Tibial nerve (tissue), 4 donors: ENCODE results near the gene KCNAB2.

Source experiments
- EP300 ChIP-seq, 2 donors: sonication (generic); formaldehyde crosslinking; IDR thresholded peaks; one replicate each; pipeline ENCODE4 v1.6.1; 2017; ENCODE audit warnings: antibody characterized with exemption in 2 of 2, mild to moderate bottlenecking in 1 of 2
- POLR2A ChIP-seq, 2 donors: fragments of 450-650 bp; IDR thresholded peaks; one replicate each; pipeline ENCODE4 v1.6.1; 2017; ENCODE audit warnings: antibody characterized with exemption in 2 of 2, mild to moderate bottlenecking in 2 of 2, moderate library complexity in 2 of 2
- TF ChIP-seq, protein P1 (sequence below), 5 experiments: fragments of 200-600 bp in 3 of 5; fragments of 450-650 bp in 2 of 5; sonication (generic) in 3 of 5; IDR thresholded peaks; one replicate each; pipeline ENCODE4 v1.5.1; 2016 to 2019; ENCODE audit warnings: antibody characterized with exemption in 5 of 5, mild to moderate bottlenecking in 3 of 5, moderate library complexity in 2 of 5

DNA sequence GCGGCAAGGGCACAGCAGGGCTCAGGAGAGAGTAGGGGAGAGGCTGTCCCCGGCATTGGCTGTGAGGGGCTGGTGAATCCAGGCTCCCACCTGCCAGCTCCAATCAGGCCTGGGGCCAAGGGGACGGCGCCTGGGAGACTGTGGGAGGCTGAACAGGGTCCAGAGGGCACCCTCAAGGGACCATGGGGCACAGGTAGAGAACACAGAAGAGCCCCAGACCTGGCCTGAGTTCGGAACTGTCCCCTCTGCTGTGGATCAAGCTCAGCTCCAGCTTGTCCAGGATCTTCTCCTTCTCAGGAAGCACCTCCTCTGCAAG lies 67.0 kb downstream of the KCNAB2 start:
- TF ChIP-seq, protein P1, sequence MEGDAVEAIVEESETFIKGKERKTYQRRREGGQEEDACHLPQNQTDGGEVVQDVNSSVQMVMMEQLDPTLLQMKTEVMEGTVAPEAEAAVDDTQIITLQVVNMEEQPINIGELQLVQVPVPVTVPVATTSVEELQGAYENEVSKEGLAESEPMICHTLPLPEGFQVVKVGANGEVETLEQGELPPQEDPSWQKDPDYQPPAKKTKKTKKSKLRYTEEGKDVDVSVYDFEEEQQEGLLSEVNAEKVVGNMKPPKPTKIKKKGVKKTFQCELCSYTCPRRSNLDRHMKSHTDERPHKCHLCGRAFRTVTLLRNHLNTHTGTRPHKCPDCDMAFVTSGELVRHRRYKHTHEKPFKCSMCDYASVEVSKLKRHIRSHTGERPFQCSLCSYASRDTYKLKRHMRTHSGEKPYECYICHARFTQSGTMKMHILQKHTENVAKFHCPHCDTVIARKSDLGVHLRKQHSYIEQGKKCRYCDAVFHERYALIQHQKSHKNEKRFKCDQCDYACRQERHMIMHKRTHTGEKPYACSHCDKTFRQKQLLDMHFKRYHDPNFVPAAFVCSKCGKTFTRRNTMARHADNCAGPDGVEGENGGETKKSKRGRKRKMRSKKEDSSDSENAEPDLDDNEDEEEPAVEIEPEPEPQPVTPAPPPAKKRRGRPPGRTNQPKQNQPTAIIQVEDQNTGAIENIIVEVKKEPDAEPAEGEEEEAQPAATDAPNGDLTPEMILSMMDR (IDR thresholded peaks at IDR 0.05) = no peak
- TF ChIP-seq POLR2A (IDR thresholded peaks at IDR 0.05) (no peak), EP300 (IDR thresholded peaks at IDR 0.05) (no peak)
